ENCODE measurements around the gene FXR2. TPM values are rescaled to one million over a fixed set of nuclear protein-coding genes. Genes with fewer than 3 reads are reported as not detected.
A peak's percentile ranks its signal among the peaks of the same experiment; 100 is the strongest.

The FXR2 gene
- total RNA-seq, 2 donors from 2014 or later = 42.7 to 56.6 TPM

- H3K4me1 Mint-ChIP-seq (ENCODE audit: low read depth in 2 of 2) = peaks cover 12 to 13% of the 10 kb centered on the region in 2 donors
- DNase-seq (ENCODE audit: low spot score) (peak; percentile 74), ATAC-seq (peak; percentile 71 to 77)
- H3K36me3 Mint-ChIP-seq = peaks cover 4% of the 10 kb centered on the region
- H3K27me3 Mint-ChIP-seq = no peaks in the 10 kb centered on the region
- H3K4me3 Mint-ChIP-seq = no peak overlapping the region
- no peaks in the 10 kb centered on the region for H3K9me3 Mint-ChIP-seq
- no peak overlapping the region for H3K27ac Mint-ChIP-seq
These were observed 25.4 kb downstream of the FXR2 start for GRCh38 chr17:7589204-7589868.

DNA sequence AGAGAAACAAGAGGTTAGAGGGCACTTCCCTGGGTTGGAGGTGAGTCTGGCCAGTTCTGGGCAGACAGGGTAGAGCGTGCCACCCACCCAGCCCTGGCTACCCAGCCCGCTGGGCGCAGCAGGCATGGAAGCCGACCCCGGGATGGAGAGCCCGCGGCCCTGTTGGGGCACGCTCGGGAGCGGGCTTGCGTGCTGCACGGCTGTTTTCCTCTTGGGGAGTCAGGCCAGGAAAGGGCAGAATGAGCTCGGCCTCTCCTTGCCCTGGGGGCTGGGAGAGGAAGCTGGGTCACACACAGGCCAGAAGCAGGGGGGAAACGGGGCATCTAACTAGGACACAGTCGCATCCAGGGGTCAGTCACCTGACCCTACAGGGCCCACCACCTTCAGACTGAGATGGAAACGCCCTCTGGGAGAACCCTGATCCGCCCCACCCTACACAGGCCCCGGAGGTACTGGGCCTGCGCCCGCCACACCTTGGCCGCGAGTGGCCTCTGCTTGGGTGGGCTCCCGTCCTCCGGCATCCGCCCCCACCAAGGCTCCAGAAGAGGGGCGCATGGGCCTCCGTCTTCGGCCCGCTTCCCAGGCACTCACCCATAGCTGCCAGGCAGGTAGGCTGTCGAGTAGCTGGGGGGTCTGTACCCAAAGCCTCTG lies 26.0 kb downstream of the FXR2 start:
- H3K27ac Mint-ChIP-seq = peak overlapping the region in 1 of 2 donors; percentile 60

DNA sequence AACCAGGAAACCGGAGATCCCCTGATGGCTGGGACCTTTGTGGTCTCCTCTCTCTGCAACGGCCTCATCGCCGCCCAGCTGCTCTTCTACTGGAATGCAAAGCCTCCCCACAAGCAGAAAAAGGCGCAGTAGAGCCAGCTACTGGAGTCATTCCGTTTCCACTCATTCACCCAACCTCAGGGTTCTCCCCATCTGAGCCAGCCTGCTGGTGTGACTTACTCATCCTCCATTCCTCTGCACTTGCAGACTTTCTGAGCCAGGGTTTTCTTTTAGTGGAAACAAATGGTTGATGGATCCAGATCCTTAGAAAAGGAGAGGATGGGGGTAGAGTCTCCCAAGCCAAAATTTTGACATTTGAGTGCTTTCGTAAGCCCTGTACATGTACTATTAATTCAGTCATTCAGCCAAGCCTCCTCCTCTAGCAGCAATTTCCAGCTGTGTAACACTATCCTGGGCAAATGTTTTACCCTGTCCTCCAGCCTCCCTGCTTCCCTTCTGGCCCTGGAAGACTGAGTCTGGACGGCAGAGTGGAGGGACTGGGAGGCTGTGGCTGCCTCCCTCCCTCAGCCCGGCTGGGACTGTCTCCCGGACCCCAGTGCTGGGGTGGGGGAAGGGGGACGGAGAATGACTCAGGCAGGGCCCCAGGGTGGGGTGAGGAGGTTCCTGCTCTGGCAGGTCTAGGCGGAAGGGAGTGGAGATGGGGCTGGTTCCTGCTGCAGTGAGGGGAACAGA lies 27.1 kb downstream of the FXR2 start:
- no peak for DNase-seq (ENCODE audit: low spot score)
- H3K36me3 Mint-ChIP-seq = no peaks in the 10 kb centered on the region
- peak overlapping the region in 1 of 2 donors; percentile 60 for H3K27ac Mint-ChIP-seq
- H3K9me3 Mint-ChIP-seq = no peaks in the 10 kb centered on the region
- peaks cover 15 to 23% of the 10 kb centered on the region in 2 donors for H3K4me1 Mint-ChIP-seq (ENCODE audit: low read depth in 2 of 2)
- H3K4me3 Mint-ChIP-seq = no peak overlapping the region
- ATAC-seq = no peak
- H3K27me3 Mint-ChIP-seq = no peaks in the 10 kb centered on the region

More for the DNA sequence above, 26.0 kb downstream of the FXR2 start:
- Mint-ChIP-seq H3K36me3 (no peaks in the 10 kb centered on the region), H3K9me3 (no peaks in the 10 kb centered on the region), H3K27me3 (no peaks in the 10 kb centered on the region), H3K4me3 (no peak overlapping the region), H3K4me1 (ENCODE audit: low read depth in 2 of 2) (peaks cover 15 to 18% of the 10 kb centered on the region in 2 donors)
- peak in 1 of 2 donors; percentile 1 for ATAC-seq
- no peak for DNase-seq (ENCODE audit: low spot score)

- peaks cover 19 to 28% of the 10 kb centered on the region in 2 donors for H3K4me1 Mint-ChIP-seq (ENCODE audit: low read depth in 2 of 2)
- no peaks in the 10 kb centered on the region for H3K36me3 Mint-ChIP-seq
- DNase-seq (ENCODE audit: low spot score) (no peak), ATAC-seq (no peak)
- H3K4me3 Mint-ChIP-seq = no peak overlapping the region
- peak overlapping the region in 1 of 2 donors; percentile 60 for H3K27ac Mint-ChIP-seq
- H3K9me3 Mint-ChIP-seq = no peaks in the 10 kb centered on the region
- H3K27me3 Mint-ChIP-seq = no peaks in the 10 kb centered on the region
These were observed 27.9 kb downstream of the FXR2 start for GRCh38 chr17:7586673-7587419.

DNA sequence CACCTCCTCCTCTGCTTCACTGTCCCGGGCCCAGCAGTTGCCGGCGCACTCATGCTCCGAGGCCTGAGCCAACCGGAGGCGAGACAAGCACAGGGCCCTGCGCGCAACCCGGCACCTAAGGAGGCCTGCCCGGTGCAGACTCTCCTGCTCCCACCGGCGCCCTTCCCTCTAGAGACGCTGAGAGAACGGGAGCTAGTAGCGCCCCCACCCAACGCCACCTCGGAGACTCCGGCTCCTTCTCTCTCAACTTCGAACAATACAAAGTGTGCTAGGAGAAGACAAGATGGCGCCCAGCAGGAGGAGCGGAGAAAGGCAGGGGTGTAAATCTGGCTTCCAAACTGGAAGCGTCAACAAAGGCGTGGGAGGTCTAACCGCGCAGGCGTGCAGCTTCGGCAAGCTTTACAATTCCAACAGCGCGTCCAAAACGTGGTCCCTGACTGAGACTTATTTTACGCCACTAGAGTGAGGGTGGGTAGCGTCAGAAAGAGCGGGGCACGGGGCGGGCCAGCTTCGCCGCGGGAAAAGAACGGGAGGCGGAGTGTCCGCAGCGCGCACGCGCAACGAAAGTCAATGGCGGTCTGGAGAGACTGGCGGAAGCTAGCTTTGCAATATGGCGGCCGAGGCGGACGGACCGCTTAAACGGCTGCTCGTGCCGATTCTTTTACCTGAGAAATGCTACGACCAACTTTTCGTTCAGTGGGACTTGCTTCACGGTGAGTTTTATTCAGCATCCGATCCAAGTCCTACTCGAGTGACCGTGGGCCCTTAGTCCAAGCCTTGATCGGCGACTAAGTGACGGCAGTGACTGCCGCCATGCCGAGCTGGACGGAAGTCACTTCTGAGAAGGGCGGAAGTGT lies 31.2 kb downstream of the FXR2 start, which contains the start of gene MPDU1:
Gene MPDU1, plus strand, starts transcription at position 600 of the 857 bp plus-strand sequence. Its CDS starts 11 bp downstream, at position 611.
- ATAC-seq = peak; percentile 83 to 86

DNA sequence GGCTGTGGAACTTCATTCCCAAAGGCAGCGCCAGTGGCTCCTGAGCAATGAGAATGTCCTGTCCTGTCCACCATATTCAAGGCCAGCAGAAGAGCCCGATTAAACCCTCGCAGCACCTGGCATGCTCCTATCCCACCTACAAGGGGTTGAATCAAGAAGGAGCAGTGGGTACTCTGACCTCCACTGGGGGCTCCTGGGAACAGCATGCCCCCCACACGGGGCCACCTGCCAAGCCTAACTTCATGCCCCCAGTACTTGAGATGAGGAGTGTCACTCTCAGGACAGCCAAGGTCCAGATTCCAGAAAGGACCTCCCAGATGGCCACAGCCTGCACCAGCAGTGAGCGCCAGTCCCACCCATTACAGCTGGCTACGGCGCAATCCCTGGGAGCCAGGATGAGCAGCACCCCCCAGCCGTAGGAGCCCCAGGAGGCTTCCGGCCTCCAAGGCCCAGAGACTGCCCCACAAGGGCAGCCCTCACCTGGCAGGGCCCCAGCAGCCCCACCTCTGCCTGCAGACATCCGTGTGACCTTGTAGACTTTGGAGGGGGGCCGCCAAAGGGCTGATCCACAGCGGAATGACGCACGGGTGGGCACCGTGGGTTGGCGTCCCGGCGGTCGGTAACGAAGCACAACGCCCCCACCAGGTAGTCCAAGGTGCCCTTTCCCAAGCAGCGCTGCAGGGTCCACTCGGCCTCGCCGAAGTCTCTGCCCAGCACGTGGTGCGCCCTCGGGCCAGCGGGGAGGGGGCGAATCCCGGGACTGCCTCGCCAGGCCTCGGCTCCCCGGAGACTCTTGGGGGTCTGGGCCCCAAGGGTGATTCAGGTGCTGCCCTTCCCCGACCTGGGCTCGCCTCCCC lies 32.1 kb downstream of the FXR2 start:
- Mint-ChIP-seq H3K27me3 (no peaks in the 10 kb centered on the region), H3K27ac (peak overlapping the region; percentile 96 to 99), H3K4me3 (peak overlapping the region; percentile 68), H3K9me3 (no peaks in the 10 kb centered on the region), H3K36me3 (peaks cover 17% of the 10 kb centered on the region), H3K4me1 (ENCODE audit: low read depth in 2 of 2) (peaks cover 51 to 69% of the 10 kb centered on the region in 2 donors)
- DNase-seq (ENCODE audit: low spot score) (no peak), ATAC-seq (no peak)

More for the DNA sequence above, 31.2 kb downstream of the FXR2 start, which contains the start of gene MPDU1:
- H3K36me3 Mint-ChIP-seq = peaks cover 12% of the 10 kb centered on the region
- peak within 1 kb of the TSS; percentile 97 for H3K4me3 Mint-ChIP-seq
- H3K9me3 Mint-ChIP-seq = no peaks in the 10 kb centered on the region
- H3K27me3 Mint-ChIP-seq = no peaks in the 10 kb centered on the region
- peak; percentile 95 for DNase-seq (ENCODE audit: low spot score)
- H3K4me1 Mint-ChIP-seq (ENCODE audit: low read depth in 2 of 2) = peaks cover 45 to 61% of the 10 kb centered on the region in 2 donors
- peak within 1 kb of the TSS; percentile 96 to 99 for H3K27ac Mint-ChIP-seq

DNA sequence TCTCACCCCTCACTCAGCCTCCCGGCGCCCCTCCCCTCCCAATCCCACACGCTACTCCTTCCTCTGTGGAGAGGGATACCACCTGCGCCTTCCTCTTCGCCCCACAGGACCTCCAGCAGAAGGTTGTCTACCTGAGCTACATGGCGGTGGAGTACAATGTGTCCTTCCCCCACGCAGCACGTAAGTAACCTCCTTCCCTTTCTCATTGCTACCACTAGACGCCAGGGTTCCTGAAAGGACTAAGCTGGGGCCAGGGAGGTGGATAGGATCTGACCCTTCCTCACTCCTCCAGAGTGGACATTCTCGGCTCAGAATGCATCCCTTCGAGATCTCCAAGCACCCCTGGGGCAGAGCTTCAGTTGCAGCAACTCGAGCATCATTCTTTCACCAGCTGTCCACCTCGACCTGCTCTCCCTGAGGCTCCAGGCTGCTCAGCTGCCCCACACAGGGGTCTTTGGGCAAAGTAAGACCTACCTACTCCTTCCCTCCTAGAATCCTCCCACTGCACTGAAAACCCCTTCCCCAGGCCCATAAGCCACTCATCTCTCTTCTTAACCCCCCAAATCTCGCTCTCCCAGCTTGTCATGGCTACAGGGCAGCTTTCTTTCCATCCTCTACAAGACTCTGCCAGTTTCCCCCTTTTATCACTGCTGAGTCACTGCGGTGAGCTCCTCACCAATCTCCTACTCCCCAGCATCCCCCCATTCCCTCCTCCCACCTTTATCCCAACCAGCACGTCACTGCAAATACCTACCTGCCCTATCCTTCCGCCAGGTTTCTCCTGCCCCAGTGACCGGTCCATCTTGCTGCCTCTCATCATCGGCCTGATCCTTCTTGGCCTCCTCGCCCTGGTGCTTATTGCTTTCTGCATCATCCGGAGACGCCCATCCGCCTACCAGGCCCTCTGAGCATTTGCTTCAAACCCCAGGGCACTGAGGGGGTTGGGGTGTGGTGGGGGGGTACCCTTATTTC lies 33.8 kb downstream of the FXR2 start:
- Mint-ChIP-seq H3K4me3 (peak overlapping the region; percentile 79), H3K27me3 (no peaks in the 10 kb centered on the region), H3K9me3 (no peaks in the 10 kb centered on the region), H3K4me1 (ENCODE audit: low read depth in 2 of 2) (peaks cover 69 to 84% of the 10 kb centered on the region in 2 donors), H3K27ac (peak overlapping the region; percentile 96 to 99), H3K36me3 (peaks cover 25% of the 10 kb centered on the region)
- ATAC-seq (no peak), DNase-seq (ENCODE audit: low spot score) (no peak)

GRCh38 chr17:7579834-7580603 lies 34.7 kb downstream of the FXR2 start:
- no peaks in the 10 kb centered on the region for H3K9me3 Mint-ChIP-seq
- DNase-seq (ENCODE audit: low spot score) (no peak), ATAC-seq (no peak)
- H3K36me3 Mint-ChIP-seq = peaks cover 34% of the 10 kb centered on the region
- H3K27ac Mint-ChIP-seq = peak overlapping the region; percentile 96 to 99
- H3K4me1 Mint-ChIP-seq (ENCODE audit: low read depth in 2 of 2) = peaks cover 72 to 85% of the 10 kb centered on the region in 2 donors
- peak overlapping the region; percentile 79 for H3K4me3 Mint-ChIP-seq
- H3K27me3 Mint-ChIP-seq = no peaks in the 10 kb centered on the region

DNA sequence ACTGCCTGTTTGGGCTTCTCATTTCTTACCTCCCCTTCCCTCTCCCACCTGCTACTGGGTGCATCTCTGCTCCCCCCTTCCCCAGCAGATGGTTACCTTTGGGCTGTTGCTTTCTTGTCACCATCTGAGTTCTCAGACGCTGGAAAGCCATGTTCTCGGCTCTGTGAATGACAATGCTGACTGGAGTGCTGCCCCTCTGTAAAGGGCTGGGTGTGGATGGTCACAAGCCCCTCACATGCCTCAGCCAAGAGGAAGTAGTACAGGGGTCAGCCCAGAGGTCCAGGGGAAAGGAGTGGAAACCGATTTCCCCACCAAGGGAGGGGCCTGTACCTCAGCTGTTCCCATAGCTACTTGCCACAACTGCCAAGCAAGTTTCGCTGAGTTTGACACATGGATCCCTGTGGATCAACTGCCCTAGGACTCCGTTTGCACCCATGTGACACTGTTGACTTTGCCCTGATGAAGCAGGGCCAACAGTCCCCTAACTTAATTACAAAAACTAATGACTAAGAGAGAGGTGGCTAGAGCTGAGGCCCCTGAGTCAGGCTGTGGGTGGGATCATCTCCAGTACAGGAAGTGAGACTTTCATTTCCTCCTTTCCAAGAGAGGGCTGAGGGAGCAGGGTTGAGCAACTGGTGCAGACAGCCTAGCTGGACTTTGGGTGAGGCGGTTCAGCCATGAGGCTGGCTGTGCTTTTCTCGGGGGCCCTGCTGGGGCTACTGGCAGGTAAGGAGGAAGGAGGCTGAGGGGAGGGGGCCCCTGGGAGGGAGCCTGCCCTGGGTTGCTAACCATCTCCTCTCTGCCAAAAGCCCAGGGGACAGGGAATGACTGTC lies 35.5 kb downstream of the FXR2 start, which contains the start of gene CD68:
Gene CD68, plus strand, starts transcription at position 638 of the 833 bp plus-strand sequence. Its CDS starts 40 bp downstream, at position 678.
- Mint-ChIP-seq H3K4me1 (ENCODE audit: low read depth in 2 of 2) (peaks cover 72 to 87% of the 10 kb centered on the region in 2 donors), H3K27me3 (no peaks in the 10 kb centered on the region), H3K4me3 (peak within 1 kb of the TSS; percentile 79), H3K27ac (peak within 1 kb of the TSS; percentile 96 to 99), H3K36me3 (peaks cover 42% of the 10 kb centered on the region), H3K9me3 (no peaks in the 10 kb centered on the region)
- DNase-seq (ENCODE audit: low spot score) = peak; percentile 88
- peak; percentile 81 to 82 for ATAC-seq

Measured in natural killer cell treated with Interleukin-12 subunit alpha and Interleukin-12 subunit beta and Interleukin-15 and Interleukin-18, amount 100 ng/mL, for 72 hours (primary cell).